Loucy (cell line): ENCODE results near the gene SPC24.

Experiments
- EZH2phosphoT487 ChIP-seq: fragments of 200-600 bp; IDR thresholded peaks from 2 replicates; pipeline ENCODE4 v1.6.1; 2018; ENCODE audit warnings: antibody characterized with exemption, mild to moderate bottlenecking, moderate library complexity, borderline replicate concordance
- TF ChIP-seq, protein P1 (sequence below): fragments of 200-600 bp; sonication (generic); conservative IDR thresholded peaks from 2 replicates; pipeline ENCODE4 v1.5.1; 2014; ENCODE audit warnings: mild to moderate bottlenecking, antibody characterized with exemption, low read length

GRCh38 chr19:11182994-11183393 is 27.4 kb upstream of the SPC24 start:
- TF ChIP-seq, protein P1, sequence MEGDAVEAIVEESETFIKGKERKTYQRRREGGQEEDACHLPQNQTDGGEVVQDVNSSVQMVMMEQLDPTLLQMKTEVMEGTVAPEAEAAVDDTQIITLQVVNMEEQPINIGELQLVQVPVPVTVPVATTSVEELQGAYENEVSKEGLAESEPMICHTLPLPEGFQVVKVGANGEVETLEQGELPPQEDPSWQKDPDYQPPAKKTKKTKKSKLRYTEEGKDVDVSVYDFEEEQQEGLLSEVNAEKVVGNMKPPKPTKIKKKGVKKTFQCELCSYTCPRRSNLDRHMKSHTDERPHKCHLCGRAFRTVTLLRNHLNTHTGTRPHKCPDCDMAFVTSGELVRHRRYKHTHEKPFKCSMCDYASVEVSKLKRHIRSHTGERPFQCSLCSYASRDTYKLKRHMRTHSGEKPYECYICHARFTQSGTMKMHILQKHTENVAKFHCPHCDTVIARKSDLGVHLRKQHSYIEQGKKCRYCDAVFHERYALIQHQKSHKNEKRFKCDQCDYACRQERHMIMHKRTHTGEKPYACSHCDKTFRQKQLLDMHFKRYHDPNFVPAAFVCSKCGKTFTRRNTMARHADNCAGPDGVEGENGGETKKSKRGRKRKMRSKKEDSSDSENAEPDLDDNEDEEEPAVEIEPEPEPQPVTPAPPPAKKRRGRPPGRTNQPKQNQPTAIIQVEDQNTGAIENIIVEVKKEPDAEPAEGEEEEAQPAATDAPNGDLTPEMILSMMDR = no peak
- TF ChIP-seq EZH2phosphoT487 = no peak
